Fibroblast of villous mesenchyme (primary cell): ENCODE measurements around the gene COL26A1. TPM values are rescaled to one million over a fixed set of nuclear protein-coding genes. Genes with fewer than 3 reads are reported as not detected.

Experiments
- DNase-seq: peaks from one replicate; pipeline ENCODE4 v3.0.0-alpha.2; 2010; ENCODE audit warnings: low read depth
- H3K4me3 ChIP-seq: 2 replicates; pipeline ENCODE4 v1.5.1; 2011; ENCODE audit warnings: low read depth, mild to moderate bottlenecking, low read length
- total RNA-seq: library from RNA; depleted of rRNA; stranded (reverse); fragments of >200 nt; gene quantifications from 2 replicates; pipeline ENCODE4 v1.2.3, GENCODE V29; 2012
- TF ChIP-seq, protein P1 (sequence below): IDR thresholded peaks from 2 replicates; pipeline ENCODE4 v1.5.1; 2012; ENCODE audit warnings: low read depth, mild to moderate bottlenecking, low read length; ENCODE audit not compliant: insufficient read depth

Gene COL26A1
- total RNA-seq, 1 donor: not detected

DNA sequence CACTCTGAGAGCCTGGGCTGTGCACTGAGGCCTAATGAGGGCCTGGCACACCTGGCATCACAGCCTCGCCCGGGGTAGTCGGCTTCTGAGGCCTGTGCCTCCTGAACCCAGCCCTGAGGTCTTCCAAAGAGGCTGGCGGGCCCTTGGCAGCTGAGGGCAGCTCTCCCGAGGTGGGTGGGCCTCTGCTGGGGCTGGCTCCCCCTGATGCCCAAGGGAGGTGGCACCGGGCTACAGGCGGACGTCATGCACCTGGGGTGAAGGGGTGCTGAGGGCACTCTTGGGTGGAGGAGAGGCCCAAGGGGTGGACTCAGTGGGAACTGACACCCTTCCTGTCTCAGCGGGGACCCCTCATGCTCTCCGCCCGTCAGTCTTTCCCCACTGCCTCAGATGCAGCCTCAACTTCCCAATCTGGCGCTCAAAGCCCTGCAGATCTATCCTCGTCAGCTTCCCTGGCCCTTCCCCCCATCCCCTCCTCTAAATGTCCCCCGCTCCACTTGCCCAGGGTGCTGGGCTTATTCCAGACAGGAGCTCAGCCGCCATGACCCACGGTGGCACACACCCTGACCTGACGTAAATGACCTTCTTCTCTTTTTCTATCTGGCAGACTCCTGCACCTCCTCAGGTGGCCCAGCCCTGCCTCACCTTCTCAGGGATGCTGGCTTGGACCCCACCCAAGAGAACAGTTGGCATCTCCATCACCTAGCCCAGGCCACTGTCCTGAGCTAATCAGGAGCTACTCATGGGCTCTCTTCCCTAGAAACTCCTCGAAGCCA, 228.2 kb downstream of the COL26A1 start:
- no peak for DNase-seq
- TF ChIP-seq, protein P1, sequence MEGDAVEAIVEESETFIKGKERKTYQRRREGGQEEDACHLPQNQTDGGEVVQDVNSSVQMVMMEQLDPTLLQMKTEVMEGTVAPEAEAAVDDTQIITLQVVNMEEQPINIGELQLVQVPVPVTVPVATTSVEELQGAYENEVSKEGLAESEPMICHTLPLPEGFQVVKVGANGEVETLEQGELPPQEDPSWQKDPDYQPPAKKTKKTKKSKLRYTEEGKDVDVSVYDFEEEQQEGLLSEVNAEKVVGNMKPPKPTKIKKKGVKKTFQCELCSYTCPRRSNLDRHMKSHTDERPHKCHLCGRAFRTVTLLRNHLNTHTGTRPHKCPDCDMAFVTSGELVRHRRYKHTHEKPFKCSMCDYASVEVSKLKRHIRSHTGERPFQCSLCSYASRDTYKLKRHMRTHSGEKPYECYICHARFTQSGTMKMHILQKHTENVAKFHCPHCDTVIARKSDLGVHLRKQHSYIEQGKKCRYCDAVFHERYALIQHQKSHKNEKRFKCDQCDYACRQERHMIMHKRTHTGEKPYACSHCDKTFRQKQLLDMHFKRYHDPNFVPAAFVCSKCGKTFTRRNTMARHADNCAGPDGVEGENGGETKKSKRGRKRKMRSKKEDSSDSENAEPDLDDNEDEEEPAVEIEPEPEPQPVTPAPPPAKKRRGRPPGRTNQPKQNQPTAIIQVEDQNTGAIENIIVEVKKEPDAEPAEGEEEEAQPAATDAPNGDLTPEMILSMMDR: no peak
- no peak overlapping the region for H3K4me3 ChIP-seq

DNA sequence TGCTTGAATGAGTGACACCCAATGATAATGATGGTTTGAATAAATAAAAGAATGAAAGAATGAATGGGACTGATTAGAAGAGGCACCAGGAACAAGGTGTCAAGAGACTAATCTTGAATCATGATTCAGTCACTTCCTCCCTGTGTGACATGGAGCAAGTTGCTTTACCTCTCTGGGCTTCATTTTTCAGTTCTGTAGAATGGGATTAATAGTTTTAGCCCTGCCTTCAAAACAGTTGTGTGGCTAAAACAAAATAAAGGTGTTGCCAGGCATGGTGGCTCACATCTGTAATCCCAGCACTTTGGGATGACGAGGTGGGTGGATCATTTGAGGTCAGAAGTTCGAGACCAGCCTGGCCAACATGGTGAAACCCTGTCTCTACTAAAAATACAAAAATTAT, 228.8 kb downstream of the COL26A1 start:
- DNase-seq: no peak
- TF ChIP-seq, protein P1: no peak

DNA sequence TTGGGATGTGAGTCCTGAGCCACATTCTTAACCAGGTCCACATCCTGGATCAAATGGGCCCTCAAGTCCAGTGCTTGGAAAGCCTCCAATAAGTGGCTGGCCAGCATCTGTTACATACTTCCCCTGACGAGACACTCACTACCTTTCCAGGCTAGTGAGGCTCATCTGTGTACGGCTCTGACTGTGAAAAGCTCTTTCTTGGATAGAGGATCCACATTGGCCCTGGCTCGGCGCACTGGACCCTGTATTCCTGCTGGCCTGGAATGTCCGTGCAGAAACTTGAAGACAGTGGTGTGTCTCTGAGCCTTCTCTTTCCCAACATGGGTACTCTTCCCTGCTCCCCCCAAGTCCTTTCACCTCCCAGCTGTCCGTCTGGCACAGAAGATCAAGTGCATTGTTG, 230.9 kb downstream of the COL26A1 start:
- DNase-seq: no peak
- TF ChIP-seq, protein P1: no peak
- H3K4me3 ChIP-seq: no peak overlapping the region

More for the DNA sequence above, 228.8 kb downstream of the COL26A1 start:
- no peak overlapping the region for H3K4me3 ChIP-seq

DNA sequence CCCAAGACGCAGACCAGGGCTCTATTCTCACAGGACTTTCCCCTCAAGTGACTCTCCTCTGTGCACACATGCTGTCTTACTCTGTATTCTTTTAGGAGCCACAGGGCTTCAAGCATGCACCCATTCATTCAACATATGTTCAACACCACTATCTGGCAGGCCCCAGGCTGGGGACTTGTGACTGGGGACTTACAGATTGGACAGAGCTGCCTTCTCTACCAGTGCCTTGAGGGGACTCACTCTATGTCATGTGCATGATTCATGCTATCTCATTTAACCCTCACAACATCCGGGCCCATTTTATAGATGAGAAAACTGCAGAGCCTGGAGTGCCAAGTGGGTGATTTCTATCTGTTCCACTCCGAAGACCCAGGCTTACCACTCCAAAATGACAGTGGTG, 232.1 kb downstream of the COL26A1 start:
- no peak for DNase-seq
- TF ChIP-seq, protein P1: no peak

DNA sequence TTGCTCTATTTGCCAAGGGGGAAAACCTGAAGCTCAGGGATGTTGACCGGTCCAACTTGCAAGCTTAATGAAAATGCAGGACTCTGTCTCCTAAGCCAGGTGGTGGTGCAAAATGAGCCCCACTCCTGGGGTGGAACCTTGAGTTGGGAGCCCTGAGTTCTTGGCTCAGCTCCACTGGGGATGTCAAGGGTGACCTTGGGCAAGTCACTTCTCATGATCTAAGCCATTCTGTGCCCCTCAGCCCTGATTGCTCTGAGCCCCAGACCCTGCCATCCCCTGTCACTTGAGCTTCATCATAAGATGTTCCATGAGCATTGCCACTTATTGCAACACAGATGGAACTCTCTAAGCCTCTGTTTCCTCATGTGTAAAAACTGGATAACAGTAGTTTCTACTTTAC, 232.6 kb downstream of the COL26A1 start:
- DNase-seq: no peak
- TF ChIP-seq, protein P1: no peak
- H3K4me3 ChIP-seq: no peak overlapping the region

More for the DNA sequence above, 232.1 kb downstream of the COL26A1 start:
- H3K4me3 ChIP-seq: no peak overlapping the region

DNA sequence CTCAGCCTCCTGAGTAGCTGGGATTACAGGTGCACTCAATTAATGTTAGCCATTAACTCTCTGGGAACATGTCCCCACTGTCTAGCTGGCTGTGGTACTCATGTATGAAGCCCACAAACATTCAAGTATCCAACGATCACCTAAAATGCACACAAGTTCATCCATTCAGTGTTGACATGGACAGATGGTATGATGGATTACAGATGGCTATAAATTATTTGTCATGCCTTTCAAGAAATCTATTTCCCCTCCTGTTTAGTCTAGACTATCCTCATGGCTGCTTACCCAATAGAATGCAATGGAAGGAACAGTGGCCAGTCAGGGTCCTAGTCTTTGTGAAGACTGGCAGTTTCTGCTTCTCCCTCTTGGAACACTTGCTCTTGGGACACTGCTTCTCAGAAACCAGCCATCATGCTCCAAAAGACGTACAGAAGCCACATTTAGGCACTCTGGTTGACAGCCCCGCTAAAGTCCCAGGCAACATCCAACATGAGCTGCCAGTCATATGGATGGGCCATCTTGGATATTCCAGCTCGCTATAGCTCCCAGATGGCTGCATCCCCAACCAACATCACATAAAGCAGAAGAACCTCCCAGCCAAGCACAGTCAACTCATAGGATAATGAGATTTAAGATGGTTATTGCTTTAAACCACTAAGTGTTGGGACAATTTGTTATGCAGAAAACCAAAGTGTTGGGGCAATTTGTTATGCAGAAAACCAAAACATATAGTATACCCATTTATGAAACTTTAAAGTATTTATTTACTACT, 233.3 kb downstream of the COL26A1 start:
- H3K4me3 ChIP-seq: no peak overlapping the region
- TF ChIP-seq, protein P1: no peak
- no peak for DNase-seq
